GM21423 (cell line): ENCODE results near the gene IFRD1.
"Not testable (repeated sequence)": the region's sequence is repeated elsewhere in the genome, so short reads cannot be mapped to it uniquely, and the experiment has no call there.

Experiments used
- ATAC-seq: cut with Tn5 transposase; IDR thresholded peaks from one replicate; pipeline ENCODE4 v1.9.1; 2021; ENCODE audit warnings: mild to moderate bottlenecking, moderate library complexity; ENCODE audit not compliant: unreplicated experiment

Gene IFRD1

DNA sequence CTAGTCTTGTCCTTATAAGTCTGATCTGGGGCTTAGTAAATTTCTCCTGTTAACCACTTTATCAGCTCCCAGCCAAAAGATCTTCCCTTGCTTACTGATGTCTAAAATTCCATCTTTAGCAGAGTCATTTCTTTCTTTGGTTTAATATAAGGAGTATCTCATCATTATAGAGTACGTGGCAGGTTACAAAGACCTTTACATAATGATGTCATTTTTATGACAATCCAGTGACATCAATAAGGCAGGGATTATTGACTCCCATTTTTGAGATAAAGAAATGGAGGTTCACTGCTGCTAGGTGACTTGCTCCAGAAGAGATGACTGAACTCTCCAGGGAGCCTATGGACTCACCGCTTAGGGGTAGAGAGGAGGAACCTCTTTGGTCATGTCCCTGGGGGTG lies 8.1 kb upstream of the IFRD1 start:
- no peak for ATAC-seq

DNA sequence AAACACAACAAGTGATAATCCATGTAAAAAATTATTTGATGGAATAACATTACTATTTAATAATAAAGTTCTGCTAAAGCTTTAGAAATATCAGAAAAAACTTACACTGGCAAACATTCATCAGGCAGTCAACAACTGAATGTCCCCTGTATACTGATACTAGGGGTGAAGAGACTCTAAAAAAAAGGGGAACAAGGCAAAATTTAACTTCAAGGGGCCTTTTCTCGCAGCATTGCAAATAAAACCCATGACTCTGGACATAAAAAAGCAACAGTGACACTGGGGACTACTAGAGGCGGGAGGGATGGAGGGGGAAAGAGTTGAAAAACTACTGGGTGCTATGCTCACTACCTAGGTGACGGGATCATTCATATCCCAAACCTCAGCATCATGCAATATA lies 5.8 kb upstream of the IFRD1 start:
- no peak for ATAC-seq

DNA sequence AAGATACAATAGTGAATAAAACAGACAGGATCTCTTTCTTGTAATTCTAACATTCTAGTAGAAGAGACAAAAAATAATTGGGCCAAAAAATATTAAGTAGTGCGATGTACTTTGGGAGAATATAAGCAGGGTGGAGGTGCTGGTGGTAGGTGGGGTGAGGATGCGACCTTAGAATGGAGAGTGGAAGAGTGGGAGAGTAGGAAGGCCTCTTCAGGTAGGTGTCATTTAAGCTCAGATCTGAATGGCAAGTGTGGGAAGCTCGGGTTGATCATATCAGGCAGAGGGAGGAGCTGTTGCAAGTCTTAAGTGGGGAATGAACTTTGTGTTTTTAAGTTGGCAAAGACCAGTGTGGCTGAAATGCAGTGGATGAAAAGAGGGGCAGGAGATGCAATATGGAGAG lies 3.8 kb upstream of the IFRD1 start:
- ATAC-seq: no peak

DNA sequence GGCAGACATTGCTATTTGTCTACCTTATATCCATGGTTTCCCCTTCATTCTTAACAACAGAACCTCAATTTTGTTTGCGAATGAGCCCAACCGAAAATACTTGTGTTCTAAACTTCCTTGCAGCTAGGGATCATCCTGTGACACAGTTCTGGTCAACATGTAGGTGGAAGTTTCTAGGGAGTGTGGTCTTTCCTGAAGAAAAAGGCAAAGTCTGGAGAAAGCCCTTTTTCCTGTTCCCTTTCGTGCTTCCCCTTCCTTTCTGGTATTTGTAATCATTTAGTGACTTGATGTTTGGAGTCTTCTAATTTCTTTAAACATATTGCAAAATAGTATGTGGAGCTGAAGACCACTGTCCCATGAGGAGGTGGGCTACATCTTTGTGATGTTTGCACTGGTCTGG lies 2.9 kb upstream of the IFRD1 start:
- no peak for ATAC-seq

DNA sequence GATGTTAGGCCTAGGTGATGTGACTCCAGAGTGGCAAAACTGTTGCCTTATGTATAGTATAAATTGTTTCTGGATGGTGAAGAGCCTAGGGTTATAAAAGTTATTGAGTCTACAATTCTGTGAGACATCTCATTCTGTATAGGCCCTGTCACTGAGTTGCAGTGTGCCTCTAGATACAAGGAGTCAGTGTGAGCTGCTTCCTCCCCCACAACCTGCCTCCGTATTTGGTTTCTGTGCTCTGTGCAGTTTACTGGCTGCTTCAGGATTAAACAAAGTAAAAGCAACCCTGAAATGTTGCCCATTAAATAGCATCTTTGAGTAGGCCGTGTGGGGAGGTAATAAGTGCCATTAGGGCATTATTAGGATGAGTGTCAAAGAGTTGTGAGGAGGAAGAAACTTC lies 1.9 kb upstream of the IFRD1 start:
- no peak for ATAC-seq

DNA sequence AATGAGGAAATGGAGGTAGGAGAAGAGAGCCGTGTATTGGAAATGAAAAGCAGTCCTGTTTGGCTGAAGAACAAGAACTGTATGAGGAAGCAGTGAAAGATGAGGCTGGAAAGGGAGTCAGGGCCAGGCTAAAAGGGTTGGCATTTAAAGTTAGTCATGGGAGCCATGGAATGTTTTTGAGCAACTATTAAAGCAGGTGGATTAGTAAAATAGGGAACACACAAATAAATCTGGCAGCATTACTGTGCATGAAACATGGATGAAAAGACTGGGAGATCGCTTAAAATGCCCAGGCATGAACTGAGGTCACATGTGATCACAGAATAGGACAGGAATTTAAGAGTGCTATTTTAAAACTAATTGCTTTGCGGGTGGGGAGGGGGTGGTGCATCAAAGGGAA lies 1.4 kb upstream of the IFRD1 start:
- no peak for ATAC-seq

DNA sequence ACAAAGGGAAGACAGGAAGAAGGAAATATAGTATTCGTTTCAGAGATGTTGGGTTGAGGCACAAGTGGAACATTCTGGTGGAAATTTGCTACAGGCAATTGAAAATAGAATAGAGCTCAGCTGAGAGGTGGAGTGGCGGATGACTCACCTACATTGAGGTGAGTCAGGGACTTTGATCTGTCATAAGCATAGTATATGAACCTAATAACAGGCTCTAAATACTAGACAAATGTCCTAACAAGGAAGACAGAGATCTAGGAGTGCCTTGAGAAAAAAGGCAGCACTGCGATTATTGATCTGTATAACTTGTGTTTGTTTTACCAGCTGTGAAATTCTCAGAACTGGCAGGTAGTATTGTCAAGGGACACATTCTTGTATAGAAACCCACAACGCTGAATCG lies 907 bp upstream of the IFRD1 start:
- ATAC-seq: no peak

DNA sequence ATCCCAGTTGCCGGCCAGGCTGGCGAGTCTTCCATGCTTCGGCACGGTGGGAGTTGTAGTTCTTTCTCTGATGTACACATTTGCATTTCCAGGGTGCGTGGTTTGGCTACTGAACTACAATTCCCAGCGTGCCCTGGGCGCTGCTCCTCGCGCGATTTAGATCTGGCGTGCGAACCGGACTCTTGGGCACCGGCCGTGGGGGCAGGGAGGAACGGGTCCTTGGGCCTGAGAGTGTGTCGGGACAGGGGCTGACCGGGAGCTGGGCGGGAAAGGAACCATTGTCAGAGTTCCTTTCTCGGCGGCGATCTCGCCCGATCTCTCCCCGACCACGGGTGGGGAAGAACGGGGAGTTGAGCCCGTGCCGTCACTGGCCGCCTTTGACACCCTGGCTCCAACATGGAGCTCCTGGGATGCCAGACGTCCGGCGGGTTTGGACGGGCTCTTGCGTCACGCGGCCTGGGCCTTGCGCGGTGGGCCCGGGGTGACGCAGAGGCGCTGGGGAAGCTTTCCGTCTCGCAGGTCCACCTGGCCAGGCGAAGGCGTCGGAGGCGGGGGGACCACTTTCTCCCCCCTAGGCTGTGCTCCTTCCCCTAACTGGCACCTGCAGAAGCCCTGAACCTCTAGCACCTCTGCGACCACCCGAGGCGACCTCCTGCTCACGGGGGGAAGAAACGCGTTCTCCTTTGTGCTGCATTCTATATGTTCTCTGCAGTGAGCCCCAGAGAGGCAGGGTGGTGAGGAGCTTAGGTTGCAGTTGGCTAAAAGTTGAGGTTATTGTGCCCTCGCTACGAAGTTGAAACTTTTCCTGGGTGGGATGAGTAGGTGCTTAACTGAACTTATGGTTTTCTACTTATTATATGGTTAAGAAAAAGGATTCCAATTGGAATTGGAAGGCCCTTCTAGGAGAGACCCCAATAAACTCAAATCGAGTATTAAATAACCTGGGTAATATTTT lies 824 bp downstream of the IFRD1 start:
- peak; percentile 80 for ATAC-seq

DNA sequence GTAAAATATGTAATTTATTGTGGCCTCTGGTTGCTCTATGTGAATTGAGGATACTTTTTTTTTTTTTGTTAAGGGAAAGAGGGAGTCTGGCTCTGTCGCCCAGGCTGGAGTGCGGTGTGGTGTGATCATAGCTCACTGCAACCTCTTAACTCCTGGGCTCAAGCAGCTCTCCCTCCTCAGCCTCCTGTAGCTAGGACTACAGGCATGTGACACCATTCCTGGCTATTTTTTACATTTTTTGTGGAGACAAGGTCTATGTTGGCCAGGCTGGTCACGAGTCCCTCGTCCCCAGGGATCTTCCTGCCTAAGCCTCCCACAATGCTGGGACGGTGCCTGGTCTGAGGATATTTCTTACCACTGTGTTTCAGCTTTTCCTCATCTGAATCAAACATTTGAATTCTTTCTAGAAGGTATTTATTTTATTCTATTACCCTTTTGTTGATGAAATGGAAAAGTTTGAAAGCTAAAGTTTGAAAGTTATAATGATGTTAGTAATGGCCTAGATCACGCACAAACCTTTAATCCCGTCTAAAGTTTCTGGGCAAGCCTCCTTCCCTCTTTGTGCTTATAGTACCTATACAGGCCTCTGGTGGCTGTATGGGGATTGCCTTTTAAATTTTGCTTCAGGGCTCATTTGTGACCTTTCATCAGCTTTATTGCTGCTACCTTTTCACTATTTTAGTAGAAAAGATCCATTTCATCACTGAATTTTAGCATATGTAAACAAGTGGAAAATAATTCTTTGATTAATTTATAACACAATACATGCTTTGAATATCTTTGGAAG lies 2.0 kb downstream of the IFRD1 start:
- ATAC-seq: no peak

DNA sequence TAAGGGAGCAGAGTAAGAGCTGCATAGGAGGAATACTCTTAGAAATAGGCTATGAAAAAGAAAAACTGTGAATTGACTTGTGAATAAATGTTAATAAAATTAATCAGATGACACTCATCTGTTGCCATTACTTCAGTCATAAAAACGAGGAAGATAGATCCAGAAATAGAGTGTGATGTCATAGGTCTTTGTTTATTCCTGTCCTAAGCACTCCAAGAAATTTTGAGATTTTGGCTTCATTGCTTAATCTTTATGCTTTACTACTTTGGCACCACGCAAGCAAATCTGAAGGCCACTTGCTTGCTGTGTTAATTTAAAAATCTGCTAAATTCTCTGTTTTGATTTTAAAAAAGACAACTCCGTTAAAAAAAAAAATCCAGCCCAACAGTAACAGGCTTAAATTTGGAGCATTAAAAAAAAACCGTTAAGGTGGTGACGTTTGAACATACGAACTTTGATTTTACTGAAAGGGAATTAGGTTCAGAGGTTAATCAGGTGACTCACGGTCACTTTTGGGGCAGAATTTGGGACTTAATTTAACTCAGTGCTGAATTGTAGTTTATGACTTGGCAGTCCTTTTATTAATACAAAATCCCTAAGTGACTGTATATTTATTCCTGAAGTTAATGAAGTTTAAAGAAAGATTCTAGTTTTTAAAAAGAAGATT lies 3.4 kb downstream of the IFRD1 start:
- ATAC-seq: no peak

DNA sequence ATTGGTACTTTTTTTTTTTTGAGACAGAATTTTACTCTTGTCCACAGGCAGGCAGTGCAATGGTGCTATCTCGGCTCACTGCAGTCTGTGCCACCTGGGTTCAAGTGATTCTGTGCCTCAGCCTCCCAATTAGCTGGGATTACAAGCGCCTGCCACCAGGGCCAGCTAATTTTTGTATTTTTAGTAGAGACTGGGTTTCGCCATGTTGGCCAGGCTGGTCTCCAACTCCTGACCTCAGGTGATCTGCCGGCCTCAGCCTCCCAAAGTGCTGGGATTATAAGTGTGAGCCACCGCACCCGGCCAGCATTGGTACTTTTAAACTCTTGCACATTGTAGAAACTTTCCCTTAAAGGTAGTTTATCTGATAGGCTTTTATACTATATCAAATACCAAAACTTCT lies 3.9 kb downstream of the IFRD1 start:
- ATAC-seq: not testable (repeated sequence)

DNA sequence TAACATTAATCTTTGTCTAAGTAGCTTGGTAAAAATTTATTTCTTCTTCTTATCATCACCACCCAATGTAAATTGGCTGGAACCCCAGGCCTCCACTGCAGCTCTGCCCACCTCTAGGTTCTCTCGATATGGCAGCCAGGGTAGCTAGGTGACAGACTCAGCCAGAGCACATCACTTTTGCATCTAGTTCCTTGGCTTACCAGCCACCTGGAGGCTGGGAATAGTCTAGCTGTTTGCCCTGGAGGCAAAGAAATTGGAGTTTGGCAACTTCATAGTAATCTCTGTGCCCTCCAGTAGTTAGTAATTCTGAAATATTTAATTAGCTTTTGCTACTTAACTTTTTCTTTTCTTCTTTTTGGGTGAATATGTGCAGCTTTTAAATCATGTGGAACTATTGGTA lies 9.4 kb downstream of the IFRD1 start:
- ATAC-seq: no peak

DNA sequence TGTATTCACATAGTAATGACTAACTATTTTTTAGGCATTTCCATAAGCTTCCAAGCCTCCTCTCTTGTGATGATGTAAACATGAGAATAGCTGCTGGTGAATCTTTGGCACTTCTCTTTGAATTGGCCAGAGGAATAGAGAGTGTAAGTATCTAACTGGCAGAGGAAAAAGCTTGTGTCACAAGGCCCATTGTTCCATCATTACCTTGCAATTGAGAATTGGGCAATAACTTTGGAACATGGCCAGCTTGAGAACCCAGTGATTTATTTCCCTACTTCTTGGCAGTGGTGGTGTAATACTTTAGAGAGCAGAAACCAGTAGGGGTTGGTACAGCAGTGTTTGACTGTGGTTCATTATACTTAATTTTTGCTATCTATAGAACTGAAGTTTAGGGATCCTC lies 12.0 kb downstream of the IFRD1 start:
- no peak for ATAC-seq

DNA sequence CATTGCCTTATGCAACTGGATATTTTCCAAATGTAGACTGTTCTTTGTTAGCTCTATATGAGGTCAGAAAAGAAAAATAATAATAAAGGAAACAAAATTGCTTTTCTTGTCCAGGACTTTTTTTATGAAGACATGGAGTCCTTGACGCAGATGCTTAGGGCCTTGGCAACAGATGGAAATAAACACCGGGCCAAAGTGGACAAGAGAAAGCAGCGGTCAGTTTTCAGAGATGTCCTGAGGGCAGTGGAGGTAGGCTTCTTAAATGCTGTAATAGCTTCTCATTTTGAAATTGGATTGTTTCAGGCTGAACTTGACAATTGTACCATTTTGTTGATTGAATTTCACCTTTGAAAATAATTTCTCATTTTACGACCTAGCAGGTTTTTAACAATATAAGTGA lies 17.6 kb downstream of the IFRD1 start:
- no peak for ATAC-seq

DNA sequence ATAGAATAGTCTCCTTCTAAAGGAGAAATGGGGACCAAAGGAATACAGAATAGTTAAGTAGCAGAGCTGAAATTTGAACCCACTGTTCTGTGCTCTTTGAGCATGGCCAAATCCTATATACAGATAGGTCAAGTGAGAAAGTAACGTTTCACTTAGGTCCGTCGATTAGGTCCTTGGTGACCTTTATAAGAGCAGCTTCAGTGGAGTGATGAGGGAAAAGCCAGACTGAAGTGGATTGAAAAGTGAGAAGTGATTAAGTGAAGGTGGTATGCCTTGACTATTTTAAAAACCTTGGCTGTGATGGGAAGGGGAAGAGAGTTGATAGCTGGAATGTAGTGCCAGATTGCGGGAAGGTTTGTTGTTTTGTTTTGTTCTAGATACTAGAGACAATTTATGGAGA lies 19.9 kb downstream of the IFRD1 start:
- no peak for ATAC-seq

DNA sequence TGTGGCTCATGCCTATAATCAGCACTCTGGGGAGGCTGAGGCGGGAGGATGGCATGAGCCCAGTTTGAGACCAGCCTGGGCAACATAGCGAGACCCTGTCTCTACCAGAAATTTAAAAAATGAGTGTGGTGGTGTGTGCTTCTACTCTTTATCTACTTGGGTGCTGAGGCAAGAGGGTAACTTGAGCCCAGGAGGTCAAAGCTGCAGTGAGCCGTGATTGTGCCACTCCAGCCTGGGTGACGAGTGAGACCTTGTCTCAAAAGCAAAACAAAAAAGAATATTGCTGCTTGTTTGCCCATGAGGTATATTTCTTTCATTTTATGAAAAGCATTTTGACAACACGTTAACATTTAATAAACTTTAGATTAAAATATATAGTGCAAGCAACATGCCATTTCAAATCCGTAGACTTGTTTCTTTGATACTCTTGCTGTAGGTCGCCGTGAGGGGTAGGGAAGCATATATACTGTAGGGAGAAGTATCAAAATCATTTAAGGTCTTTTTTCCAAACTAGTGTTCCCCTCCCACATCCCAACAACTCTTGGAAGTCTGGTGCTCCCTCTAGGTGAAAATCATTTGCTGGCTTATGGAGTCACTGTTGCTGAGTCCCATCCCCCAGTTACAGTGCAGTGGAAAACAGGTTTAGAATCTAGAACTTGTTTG lies 26.3 kb downstream of the IFRD1 start:
- ATAC-seq: no peak

DNA sequence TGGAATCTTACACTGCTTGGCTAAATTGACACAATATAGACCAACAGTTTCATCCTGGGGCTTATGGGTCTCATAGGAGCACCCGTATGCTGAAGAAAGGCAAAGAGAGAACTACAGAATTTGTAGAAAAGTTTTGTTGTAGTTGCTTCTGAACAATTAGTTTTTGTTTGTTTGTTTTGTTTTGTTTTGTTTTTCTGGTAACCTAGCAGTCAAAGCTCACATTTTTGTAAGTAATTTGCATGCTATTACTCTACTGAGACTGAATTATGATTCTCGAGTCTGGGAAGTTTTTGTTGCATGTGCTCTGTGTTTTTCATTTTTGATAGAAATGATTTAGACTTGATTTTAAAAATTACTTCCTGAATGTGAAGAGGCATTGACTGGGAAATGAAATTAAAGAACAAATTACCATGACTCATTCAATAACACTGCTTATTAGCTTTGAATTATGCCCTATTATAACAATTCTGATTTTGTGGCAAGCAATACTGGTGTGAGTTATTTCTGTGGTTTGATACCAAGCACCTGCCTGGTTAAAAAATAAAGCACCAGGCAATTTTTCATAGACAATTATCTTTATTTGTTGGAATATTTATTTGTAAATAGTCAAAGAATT lies 31.0 kb downstream of the IFRD1 start:
- no peak for ATAC-seq

DNA sequence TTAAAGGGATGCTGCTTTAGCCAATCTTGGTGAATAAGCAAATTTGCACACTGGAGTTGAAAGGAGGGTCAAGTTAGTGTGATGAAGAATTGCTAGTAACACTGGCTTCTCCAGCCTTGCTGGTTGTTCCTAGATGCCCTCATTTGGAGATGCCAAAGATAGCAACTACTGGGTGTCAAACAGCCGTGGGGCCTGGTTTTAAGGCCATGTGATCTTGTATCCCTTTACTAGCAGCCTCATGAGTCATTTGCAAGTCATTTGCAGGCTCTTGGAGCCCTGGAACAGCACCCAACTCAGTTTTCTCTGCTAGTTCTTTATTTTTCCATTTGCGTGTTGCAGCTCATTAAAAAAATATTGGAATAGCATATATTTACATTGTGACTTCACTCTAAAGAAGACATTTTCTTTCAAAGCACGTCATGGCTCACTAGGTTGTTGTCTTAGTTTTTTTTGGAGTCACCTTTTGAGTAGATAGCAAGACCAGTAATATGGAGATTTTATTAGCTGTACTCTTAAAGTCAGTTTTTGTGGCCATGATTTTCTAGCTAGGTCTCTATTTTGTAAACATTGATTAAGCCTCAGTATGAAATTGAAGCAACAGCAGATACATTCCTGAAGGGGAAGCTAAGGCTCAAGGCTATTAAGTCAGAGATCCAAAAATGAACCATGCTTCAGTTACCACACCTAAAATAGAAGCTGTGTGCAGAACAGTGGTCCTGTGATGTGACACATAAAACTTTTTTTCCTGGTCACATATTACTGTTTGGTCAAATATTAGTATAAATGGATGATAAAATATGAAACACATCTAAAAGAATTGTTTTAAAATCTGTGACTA lies 31.8 kb downstream of the IFRD1 start:
- ATAC-seq: no peak

DNA sequence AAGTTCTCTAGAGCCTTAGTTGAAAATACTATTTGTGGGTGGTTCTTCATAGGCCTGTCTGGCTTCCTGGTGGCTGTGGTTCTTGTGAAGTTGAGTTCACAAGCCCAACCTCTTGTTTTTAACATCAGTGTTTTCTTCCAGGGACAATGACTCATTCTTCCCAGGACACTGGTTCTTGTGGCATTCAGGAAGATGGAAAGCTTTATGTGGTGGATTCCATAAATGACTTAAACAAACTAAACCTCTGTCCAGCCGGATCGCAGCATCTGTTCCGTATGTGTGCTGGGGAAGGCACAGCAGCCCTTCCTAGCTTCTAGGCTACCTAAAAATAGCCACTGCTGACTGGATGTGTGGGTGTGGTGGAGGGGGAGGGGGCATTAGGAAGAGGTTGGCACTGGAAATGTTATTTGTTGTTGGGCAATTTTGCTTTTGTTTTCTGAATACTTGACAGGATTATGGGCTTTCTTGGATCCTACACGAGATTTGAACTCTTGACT lies 34.5 kb downstream of the IFRD1 start:
- no peak for ATAC-seq

DNA sequence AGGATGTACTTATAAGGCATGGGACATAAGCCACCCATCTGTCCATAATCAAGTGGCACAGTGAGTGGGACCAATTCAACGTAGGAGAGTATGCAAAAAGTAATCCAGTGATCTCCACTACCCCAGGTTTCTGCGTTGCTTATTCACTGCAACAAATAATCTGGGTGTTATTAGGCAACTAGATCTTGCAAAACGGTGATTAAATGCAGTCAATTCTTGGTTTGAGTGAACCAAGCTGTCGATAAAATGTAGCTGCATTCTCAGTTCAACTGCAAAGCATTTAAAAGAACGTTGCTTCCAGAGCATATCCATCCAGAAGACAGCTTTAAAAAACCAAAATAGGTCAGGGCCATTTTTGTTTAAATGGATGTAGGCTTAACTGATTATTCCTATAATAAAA lies 35.5 kb downstream of the IFRD1 start:
- no peak for ATAC-seq
